Stomach smooth muscle (tissue), 2 donors: ENCODE data around the gene ADAMTSL4.
"Not testable (repeated sequence)": the region's sequence is repeated elsewhere in the genome, so short reads cannot be mapped to it uniquely, and the experiment has no call there.

ENCODE experiments used
- H3K27ac ChIP-seq: one replicate; pipeline ENCODE4 v1.7.0; 2013; ENCODE audit warnings: mild to moderate bottlenecking, low read length, inconsistent platforms
- H3K27me3 ChIP-seq, 2 donors: one replicate each; pipeline ENCODE4 v1.7.0; 2013; ENCODE audit warnings: low read length in 2 of 2; ENCODE audit not compliant: insufficient read depth in 2 of 2, control insufficient read depth in 1 of 2
- H3K36me3 ChIP-seq, 2 donors: one replicate each; pipeline ENCODE4 v1.7.0; 2013; ENCODE audit warnings: low read length in 2 of 2; ENCODE audit not compliant: control insufficient read depth in 2 of 2, insufficient read depth in 2 of 2
- H3K4me1 ChIP-seq: one replicate; pipeline ENCODE4 v1.7.0; 2013; ENCODE audit warnings: low read length; ENCODE audit not compliant: control insufficient read depth, insufficient read depth
- H3K4me3 ChIP-seq, 2 donors: one replicate each; pipeline ENCODE4 v1.7.0; 2013; ENCODE audit warnings: low read length in 2 of 2
- H3K9ac ChIP-seq, 2 donors: one replicate each; pipeline ENCODE4 v1.7.0; 2013; ENCODE audit warnings: low read length in 2 of 2, mild to moderate bottlenecking in 1 of 2
- H3K9me3 ChIP-seq, 2 donors: one replicate each; pipeline ENCODE4 v1.7.0; 2013; ENCODE audit warnings: low read length in 2 of 2; ENCODE audit not compliant: control insufficient read depth in 2 of 2
- donor health status: healthy.
- donor health status: Pancreatic carcinoma.

The ADAMTSL4 gene

DNA sequence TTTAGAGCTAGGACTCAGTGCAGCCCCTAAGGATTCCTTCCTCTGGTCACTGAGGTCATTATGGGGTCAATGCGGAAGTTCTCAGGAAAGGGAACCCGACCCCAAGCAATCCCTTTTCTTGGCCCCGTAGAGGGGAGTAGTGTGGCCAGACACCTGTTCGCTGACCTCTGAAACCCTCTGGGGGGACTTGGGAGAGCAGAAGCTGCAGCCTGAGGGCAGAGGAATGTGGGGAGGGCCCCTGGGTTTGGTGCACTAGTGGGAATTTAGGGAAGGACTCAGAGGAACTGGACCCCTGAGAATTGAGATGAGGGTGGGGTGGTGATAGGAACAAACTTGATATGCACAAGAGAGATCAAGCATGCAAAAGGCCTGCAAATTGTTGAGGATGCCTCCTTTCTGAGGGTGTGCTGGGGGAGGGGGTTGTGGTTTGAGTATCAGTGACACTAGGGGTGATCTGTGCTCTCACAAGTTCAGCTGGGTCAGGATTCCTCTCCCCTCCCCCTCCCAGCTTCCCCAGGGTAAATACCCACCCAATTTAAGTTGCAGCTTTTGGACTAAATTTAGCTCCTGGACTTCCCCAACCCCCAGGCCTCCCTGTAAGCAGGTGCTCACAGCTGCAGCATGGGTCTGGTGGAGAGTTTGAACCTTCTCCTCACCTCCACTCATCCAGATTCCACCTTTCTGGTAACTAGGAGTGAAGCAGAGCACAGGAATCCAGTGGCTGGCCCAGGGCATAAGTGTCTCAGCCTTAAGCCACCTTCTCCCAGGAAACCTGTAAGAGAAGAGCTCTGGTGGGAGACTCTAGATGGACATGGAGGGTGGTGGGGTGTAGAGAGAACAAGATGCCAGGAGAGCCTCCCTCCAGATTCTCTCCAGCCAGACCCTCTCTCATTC lies 13.5 kb downstream of the ADAMTSL4 start:
- no peaks in the 10 kb centered on the region for H3K27me3 ChIP-seq
- peaks cover 83% of the 10 kb centered on the region for H3K4me1 ChIP-seq
- H3K27ac ChIP-seq = peak overlapping the region; percentile 100
- peak overlapping the region; percentile 53 to 80 for H3K4me3 ChIP-seq
- H3K36me3 ChIP-seq = no peaks in the 10 kb centered on the region
- H3K9me3 ChIP-seq = no peaks in the 10 kb centered on the region
- peak overlapping the region; percentile 99 to 100 for H3K9ac ChIP-seq

DNA sequence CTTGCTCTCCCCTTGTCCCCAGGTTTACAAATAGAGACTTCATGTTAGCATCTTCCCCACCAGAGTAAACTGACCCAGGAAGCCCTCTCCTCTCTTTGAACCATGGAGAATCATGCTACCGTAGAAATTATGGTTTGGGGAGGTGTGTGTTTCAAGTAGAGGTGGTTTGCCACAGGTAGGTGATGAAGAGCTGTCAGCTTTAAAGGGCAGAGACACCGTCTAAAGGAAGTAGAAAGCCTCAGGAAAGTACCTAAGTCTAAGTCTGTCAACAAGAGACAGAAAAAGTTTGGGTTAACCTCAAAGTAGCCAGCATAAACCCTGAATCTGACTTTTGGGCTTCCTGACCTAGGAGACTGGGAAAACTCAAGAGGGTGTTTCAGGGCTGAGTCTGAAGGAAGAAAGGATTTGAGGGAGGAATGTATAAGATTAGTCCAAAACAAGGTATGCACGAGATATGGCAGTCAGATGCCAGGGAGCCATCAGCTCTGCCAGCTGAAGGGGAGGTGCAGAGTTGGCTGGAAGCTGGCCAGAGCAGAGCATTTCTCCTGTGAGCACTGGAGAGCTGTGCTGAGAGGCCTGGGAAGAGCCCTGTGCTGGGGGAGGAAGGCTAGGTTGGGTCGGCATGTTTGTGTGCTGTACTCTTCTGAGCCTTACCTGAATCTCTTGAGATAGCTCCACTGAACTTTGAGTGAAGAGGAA lies 14.3 kb downstream of the ADAMTSL4 start:
- Histone ChIP-seq H3K27ac (peak overlapping the region; percentile 100), H3K4me3 (peak overlapping the region; percentile 18 to 80), H3K27me3 (no peaks in the 10 kb centered on the region), H3K9me3 (no peaks in the 10 kb centered on the region), H3K9ac (peak overlapping the region; percentile 51 to 99), H3K36me3 (no peaks in the 10 kb centered on the region), H3K4me1 (peaks cover 85% of the 10 kb centered on the region)

DNA sequence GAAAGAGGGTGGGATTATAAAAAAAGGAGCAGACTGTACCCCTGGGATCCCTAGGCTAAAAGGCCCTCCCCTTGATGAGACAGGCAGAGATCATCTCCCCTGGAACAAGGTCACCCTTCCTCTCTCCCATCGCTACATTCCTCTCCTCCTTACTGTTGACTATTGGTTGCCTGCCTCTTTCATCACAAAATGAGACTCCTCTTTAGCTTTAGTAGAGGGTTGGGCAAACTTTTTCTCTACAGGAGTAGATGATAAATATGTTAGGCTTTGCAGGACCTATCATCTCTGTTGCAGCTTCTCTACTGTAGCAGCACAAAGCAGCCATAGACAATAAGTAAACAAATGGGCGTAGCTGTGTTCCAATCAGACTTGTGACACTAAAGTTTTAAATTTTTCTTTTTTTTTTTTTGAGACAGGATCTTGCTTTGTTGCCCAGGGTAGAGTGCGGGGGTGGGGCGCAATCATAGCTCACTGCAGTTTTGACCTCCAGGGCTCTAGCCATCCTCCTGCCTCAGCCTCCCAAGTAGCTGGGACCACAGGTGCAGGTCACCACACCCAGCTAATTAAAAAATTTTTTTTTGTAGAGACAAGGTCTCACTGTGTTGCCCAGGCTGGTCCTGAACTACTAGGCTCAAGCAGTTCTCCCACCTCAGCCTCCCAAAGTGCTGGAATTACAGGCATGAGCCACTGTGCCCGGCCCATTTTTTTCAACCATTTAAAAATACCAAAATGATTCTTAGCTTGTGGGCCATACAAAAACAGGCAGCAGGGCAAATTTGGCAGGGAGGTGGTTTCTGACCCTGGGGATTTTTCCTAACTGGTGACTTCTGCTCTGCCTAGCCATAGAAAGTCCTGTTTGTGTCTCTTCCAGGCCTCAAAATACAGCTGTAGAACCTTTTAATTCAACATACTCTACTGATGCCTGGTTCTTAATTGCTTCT lies 15.1 kb downstream of the ADAMTSL4 start:
- Histone ChIP-seq H3K4me1 (peaks cover 86% of the 10 kb centered on the region), H3K9me3 (no peaks in the 10 kb centered on the region), H3K36me3 (no peaks in the 10 kb centered on the region), H3K4me3 (peak overlapping the region; percentile 0 to 35), H3K27me3 (no peaks in the 10 kb centered on the region), H3K27ac (peak overlapping the region; percentile 100), H3K9ac (peak overlapping the region in 1 of 2 donors; percentile 99)

DNA sequence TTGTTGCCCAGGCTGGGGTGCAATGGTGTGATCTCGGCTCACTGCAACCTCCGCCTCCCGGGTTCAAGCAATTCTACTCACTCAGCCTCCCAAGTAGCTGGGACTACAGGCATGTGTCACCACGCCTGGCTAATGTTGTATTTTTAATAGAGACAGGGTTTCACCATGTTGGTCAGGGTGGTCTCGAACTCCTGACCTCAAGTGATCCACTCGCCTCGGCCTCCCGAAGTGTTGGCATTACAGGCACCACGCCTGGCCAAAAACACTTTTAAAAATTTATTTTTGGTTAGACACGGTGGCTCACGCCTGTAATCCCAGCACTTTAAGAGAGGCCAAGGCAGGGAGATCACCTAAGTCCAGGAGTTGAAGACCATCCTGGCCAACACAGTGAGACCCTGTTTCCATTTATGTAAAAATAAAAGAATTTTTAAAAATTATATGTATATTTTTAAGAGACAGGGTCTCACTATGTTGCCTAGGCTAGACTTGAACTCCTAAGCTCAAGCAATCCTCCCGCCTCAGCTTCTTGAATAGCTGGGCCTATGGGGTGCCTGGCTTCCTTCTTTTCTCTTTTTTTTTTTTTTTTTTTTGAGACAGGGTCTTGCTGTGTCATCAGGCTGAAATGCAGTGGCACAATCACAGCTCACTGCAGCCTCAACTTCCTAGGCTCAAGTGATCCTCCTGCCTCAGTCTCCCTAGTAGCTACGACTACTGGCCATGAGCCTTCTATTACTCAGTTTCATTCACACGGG lies 16.2 kb downstream of the ADAMTSL4 start:
- H3K4me3 ChIP-seq, H3K9ac ChIP-seq, H3K36me3 ChIP-seq, H3K9me3 ChIP-seq, H3K27me3 ChIP-seq: not testable (repeated sequence)
- H3K4me1 ChIP-seq = peaks cover 84% of the 10 kb centered on the region
- H3K27ac ChIP-seq = peak overlapping the region; percentile 100

DNA sequence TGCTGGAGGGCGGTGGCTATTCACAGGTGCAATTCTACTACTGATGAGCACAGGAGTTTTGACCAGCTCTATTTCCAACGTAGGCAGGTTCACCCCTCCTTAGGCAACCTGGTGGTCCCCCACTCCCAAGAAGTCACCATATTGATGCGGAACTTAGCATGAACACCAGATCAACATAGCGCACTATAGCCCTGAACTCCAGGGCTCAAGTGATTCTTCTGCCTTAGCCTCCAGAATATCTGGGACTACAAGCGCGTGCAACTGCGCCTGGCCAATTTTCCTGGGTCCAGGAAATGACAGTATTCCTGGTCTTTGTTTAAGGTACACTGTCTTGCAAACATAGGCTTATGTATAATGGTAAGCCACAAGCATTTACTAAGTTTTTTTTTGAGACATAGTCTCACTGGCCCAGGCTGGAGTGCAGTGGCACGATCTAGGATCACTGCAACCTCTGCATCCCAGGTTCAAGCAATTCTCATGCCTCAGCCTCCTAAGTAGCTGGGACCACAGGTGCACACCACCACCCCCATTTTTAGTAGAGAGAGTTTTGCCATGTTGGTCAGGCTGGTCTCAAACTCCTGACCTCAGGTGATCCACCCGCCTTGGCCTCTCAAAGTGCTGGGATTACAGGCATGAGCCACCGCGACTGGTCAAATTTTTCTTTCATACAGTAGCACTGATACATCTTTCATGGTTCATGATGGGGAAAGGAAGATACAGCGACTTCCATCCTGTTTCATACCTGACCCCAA lies 17.6 kb downstream of the ADAMTSL4 start:
- H3K27me3 ChIP-seq = no peaks in the 10 kb centered on the region
- H3K4me3 ChIP-seq = peak overlapping the region; percentile 64 to 70
- peaks cover 82% of the 10 kb centered on the region for H3K4me1 ChIP-seq
- H3K9me3 ChIP-seq = no peaks in the 10 kb centered on the region
- H3K9ac ChIP-seq = peak overlapping the region; percentile 67 to 68
- no peaks in the 10 kb centered on the region for H3K36me3 ChIP-seq
- peak overlapping the region; percentile 93 for H3K27ac ChIP-seq

DNA sequence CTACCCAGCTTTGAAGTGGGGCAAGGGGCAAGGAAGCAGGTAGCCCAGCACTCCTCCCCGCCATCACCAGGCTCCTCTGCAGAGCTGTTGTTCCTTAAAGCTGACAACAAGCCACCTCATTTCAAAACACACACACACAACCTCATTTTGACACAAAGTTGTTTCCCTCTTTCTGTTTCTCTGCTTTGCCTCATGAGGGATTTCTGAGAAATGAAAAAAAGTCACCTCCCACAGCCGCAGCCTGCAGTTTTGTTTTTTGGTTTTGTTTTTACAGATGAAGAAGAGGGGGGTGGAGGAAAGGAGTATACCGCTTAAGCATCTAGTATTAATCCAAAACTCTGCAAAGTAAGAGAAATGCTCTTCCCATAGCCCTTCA lies 18.1 kb downstream of the ADAMTSL4 start:
- Histone ChIP-seq H3K27me3 (no peaks in the 10 kb centered on the region), H3K36me3 (peaks cover 0 to 2% of the 10 kb centered on the region in 2 donors), H3K4me1 (peaks cover 77% of the 10 kb centered on the region), H3K9ac (peak overlapping the region; percentile 67 to 68), H3K9me3 (no peaks in the 10 kb centered on the region), H3K27ac (peak overlapping the region; percentile 93), H3K4me3 (peak overlapping the region; percentile 64 to 70)

DNA sequence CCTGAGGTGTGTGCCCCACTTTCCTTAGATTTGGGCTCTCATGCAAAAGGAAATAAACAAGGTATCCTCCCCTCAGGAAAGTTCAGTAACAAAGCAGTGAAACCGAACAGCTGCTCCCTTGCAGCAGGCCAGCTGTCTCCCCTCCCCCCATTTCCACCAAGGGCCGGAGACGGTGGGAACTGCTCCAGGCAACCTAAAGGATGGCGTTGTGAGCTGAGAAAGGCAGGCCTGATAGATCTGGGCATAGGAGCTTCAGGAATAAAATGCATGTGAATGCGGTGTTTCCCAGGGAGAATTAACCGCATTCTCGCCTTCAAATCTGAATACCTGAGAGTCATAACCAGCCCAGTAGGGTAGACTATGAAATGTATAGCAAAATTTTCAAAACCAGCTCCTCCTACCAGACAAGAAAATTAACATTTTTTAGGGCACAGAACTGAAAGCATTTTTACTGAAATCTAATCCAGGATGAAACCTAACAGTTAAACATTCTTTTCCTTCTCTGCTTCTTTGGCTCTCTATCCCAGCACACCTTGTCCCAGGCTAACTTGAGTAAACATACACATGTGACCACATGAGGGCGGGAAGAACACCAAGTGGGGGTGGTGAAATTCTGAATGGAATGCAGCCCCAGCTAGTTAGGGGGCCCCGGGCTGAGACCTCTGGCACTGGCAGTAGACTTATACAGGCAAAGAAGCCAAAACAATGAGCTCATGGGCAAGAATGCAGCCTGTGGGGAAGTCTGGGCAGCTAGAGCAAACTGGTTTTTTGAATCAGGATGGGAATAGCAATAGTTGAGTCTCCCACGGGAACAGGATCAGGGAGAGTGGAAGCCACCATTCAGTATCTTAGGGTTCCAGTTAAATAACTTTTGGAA lies 18.7 kb downstream of the ADAMTSL4 start:
- Histone ChIP-seq H3K4me1 (peaks cover 72% of the 10 kb centered on the region), H3K9ac (peak overlapping the region; percentile 67 to 68), H3K27ac (peak overlapping the region; percentile 93), H3K9me3 (no peaks in the 10 kb centered on the region), H3K4me3 (peak overlapping the region; percentile 64 to 70), H3K27me3 (no peaks in the 10 kb centered on the region), H3K36me3 (peaks cover 3 to 5% of the 10 kb centered on the region in 2 donors)

DNA sequence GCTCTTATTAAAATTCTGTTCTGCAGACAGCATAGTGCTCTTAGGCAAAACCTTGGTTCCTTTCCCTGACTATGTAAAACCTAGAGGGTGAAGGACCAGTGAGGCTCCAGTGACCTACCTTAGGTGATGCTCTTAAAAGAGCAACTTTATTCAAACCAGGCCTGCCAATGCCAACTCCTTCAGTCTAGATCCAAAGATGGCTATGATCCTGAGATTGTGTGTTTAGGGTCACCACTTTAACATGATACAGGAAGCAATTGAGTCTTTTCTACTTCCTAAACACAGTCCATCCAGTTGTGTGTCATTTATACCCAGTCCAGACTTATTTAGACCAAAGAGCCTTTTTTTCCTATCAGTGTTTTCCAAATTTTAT lies 19.4 kb downstream of the ADAMTSL4 start:
- H3K4me1 ChIP-seq = peaks cover 72% of the 10 kb centered on the region
- H3K27me3 ChIP-seq = no peaks in the 10 kb centered on the region
- peak overlapping the region; percentile 60 to 70 for H3K4me3 ChIP-seq
- H3K9me3 ChIP-seq = no peaks in the 10 kb centered on the region
- H3K27ac ChIP-seq = peak overlapping the region; percentile 93
- peaks cover 9 to 10% of the 10 kb centered on the region in 2 donors for H3K36me3 ChIP-seq
- H3K9ac ChIP-seq = peak overlapping the region; percentile 67 to 68
